ENCODE data around the gene DGKI.

Gene DGKI

DNA sequence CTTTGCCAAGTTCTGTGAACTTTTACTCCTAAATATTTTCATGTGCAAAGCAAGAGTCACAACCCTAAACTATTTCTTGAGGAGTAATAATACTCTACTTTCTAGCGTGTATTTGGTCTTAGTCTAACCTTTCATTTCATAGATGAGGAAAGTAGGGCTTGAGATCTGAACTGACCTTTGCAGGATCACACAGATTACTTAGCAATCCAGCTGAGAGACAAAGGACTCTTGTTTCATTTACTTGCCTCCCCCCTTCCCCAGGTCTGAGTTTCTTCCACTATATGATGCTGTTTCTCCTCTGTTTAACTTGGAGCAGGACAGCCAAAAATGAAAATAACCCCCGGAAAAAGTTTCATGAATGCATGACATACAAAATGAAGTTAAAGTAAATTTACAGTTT lies 427.9 kb downstream of the DGKI start:
- H3K4me1 Mint-ChIP-seq, result no peaks in the 10 kb centered on the region
- peaks cover 6% of the 10 kb centered on the region for H3K9me3 Mint-ChIP-seq
- DNase-seq (ENCODE audit: low spot score in 2 of 2), result no peak
- no peaks in the 10 kb centered on the region for H3K27me3 Mint-ChIP-seq
- no peak overlapping the region for H3K27ac Mint-ChIP-seq (ENCODE audit: low read depth)
- H3K4me3 Mint-ChIP-seq, result no peak overlapping the region
- ATAC-seq (replicated peaks; ENCODE audit: extremely low read depth, poor library complexity, severe bottlenecking), result no peak
- H3K36me3 Mint-ChIP-seq (ENCODE audit: insufficient read depth), result no peaks in the 10 kb centered on the region

GRCh38 chr7:137417464-137417863 lies 429.3 kb downstream of the DGKI start:
- H3K4me1 Mint-ChIP-seq, result no peaks in the 10 kb centered on the region
- H3K4me3 Mint-ChIP-seq, result no peak overlapping the region
- H3K36me3 Mint-ChIP-seq (ENCODE audit: insufficient read depth), result no peaks in the 10 kb centered on the region
- no peaks in the 10 kb centered on the region for H3K27me3 Mint-ChIP-seq
- H3K9me3 Mint-ChIP-seq, result peaks cover 6% of the 10 kb centered on the region
- no peak overlapping the region for H3K27ac Mint-ChIP-seq (ENCODE audit: low read depth)
- DNase-seq (ENCODE audit: low spot score in 2 of 2) (no peak), ATAC-seq (replicated peaks; ENCODE audit: extremely low read depth, poor library complexity, severe bottlenecking) (no peak)

- ATAC-seq (replicated peaks; ENCODE audit: extremely low read depth, poor library complexity, severe bottlenecking) (no peak), DNase-seq (ENCODE audit: low spot score in 2 of 2) (no peak)
- Mint-ChIP-seq H3K4me3 (no peak overlapping the region), H3K27me3 (no peaks in the 10 kb centered on the region), H3K27ac (ENCODE audit: low read depth) (no peak overlapping the region), H3K36me3 (ENCODE audit: insufficient read depth) (no peaks in the 10 kb centered on the region), H3K4me1 (no peaks in the 10 kb centered on the region), H3K9me3 (no peaks in the 10 kb centered on the region)
Observed at GRCh38 chr7:137413901-137414300, 432.9 kb downstream of the DGKI start.

GRCh38 chr7:137411446-137411845 lies 435.3 kb downstream of the DGKI start:
- Mint-ChIP-seq H3K27ac (ENCODE audit: low read depth) (no peak overlapping the region), H3K4me1 (no peaks in the 10 kb centered on the region), H3K27me3 (no peaks in the 10 kb centered on the region), H3K9me3 (no peaks in the 10 kb centered on the region), H3K36me3 (ENCODE audit: insufficient read depth) (no peaks in the 10 kb centered on the region), H3K4me3 (no peak overlapping the region)
- ATAC-seq (replicated peaks; ENCODE audit: extremely low read depth, poor library complexity, severe bottlenecking) (no peak), DNase-seq (ENCODE audit: low spot score in 2 of 2) (no peak)

DNA sequence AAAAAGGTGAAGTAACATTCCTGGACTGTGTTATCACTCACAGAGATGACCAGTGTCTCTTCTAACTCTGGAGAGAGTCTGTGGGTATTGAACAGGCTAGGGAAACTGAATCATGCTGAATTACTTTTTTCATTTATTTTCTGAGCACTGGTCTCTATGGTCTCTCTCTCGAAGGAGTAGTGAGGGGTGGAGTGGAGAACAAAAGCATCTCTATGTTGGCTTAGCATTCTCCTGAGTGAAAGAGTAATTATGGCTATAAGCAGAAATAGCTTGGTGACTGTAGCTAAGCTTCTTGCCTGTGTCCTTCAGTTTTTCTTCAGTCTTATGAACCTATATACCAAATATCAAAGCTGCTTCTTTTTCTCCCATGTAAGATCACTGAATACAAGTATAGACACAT lies 438.6 kb downstream of the DGKI start:
- H3K4me3 Mint-ChIP-seq, result no peak overlapping the region
- no peak overlapping the region for H3K27ac Mint-ChIP-seq (ENCODE audit: low read depth)
- H3K36me3 Mint-ChIP-seq (ENCODE audit: insufficient read depth), result no peaks in the 10 kb centered on the region
- no peaks in the 10 kb centered on the region for H3K4me1 Mint-ChIP-seq
- peaks cover 5% of the 10 kb centered on the region for H3K9me3 Mint-ChIP-seq
- DNase-seq (ENCODE audit: low spot score in 2 of 2), result no peak
- ATAC-seq (replicated peaks; ENCODE audit: extremely low read depth, poor library complexity, severe bottlenecking), result no peak
- H3K27me3 Mint-ChIP-seq, result no peaks in the 10 kb centered on the region

- ATAC-seq (replicated peaks; ENCODE audit: extremely low read depth, poor library complexity, severe bottlenecking), result no peak
Observed at GRCh38 chr7:137407078-137407477, 439.7 kb downstream of the DGKI start.

DNA sequence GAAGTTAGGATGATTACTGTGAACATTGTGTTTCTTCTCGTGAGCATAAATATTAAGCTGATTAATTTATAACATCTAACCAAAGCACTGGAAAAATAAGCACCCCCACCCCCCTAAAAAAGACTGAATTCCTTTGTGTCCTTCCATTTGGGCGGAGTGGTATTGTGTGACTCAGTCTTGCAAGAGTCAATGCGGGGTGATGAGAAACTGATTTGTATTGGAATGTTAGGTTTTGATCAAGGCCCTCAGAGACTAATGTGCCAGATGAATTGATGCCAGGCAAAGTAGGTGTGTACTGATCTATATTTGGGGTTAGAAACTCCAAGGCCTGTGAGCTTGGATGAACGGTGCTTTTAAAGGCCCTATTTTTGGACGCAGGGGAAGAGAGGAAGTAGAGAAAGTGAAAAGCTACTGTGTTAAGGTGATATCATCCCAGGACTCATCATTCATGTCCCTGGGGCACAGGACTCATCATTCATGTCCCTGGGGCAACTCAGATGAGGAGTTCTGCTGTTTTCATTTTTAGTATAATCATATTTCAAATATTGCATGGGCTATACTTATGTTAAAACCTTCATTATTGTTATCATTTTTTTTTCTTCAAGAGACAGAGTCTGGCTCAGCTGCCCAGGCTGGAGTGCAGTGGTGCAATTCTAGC lies 442.0 kb downstream of the DGKI start:
- peaks cover 5% of the 10 kb centered on the region for H3K9me3 Mint-ChIP-seq
- H3K4me1 Mint-ChIP-seq, result no peaks in the 10 kb centered on the region
- no peaks in the 10 kb centered on the region for H3K27me3 Mint-ChIP-seq
- H3K27ac Mint-ChIP-seq (ENCODE audit: low read depth), result no peak overlapping the region
- no peaks in the 10 kb centered on the region for H3K36me3 Mint-ChIP-seq (ENCODE audit: insufficient read depth)
- no peak overlapping the region for H3K4me3 Mint-ChIP-seq
- ATAC-seq (replicated peaks; ENCODE audit: extremely low read depth, poor library complexity, severe bottlenecking) (no peak), DNase-seq (ENCODE audit: low spot score in 2 of 2) (no peak)

More at GRCh38 chr7:137407078-137407477, 439.7 kb downstream of the DGKI start:
- Mint-ChIP-seq H3K27me3 (no peaks in the 10 kb centered on the region), H3K4me3 (no peak overlapping the region), H3K36me3 (ENCODE audit: insufficient read depth) (no peaks in the 10 kb centered on the region), H3K4me1 (no peaks in the 10 kb centered on the region), H3K27ac (ENCODE audit: low read depth) (no peak overlapping the region), H3K9me3 (peaks cover 5% of the 10 kb centered on the region)
- no peak for DNase-seq (ENCODE audit: low spot score in 2 of 2)

DNA sequence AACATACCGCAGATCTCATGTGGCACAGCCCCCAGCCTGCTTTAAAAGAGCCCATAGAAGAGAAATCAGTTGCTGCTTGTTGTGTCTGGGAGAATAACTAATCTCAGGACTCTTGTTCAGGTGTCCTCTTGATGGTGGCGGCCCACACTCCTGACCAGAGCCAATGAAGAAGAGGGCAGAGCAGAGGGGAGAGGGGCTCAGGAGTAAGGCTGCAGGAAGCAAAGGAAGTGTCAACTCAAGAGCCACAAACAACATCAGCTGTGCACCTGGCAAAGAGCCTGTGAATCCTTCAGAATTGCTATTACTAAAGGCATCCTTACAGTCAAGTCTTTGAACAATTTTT lies 443.4 kb downstream of the DGKI start:
- ATAC-seq (replicated peaks; ENCODE audit: extremely low read depth, poor library complexity, severe bottlenecking), result no peak
- H3K4me1 Mint-ChIP-seq, result no peaks in the 10 kb centered on the region
- no peaks in the 10 kb centered on the region for H3K36me3 Mint-ChIP-seq (ENCODE audit: insufficient read depth)
- no peaks in the 10 kb centered on the region for H3K27me3 Mint-ChIP-seq
- no peak for DNase-seq (ENCODE audit: low spot score in 2 of 2)
- H3K9me3 Mint-ChIP-seq, result peaks cover 5% of the 10 kb centered on the region
- H3K4me3 Mint-ChIP-seq, result no peak overlapping the region
- no peak overlapping the region for H3K27ac Mint-ChIP-seq (ENCODE audit: low read depth)

- H3K27ac Mint-ChIP-seq (ENCODE audit: low read depth), result no peak overlapping the region
- H3K4me1 Mint-ChIP-seq, result no peaks in the 10 kb centered on the region
- H3K36me3 Mint-ChIP-seq (ENCODE audit: insufficient read depth), result no peaks in the 10 kb centered on the region
- no peaks in the 10 kb centered on the region for H3K27me3 Mint-ChIP-seq
- ATAC-seq (replicated peaks; ENCODE audit: extremely low read depth, poor library complexity, severe bottlenecking), result no peak
- H3K4me3 Mint-ChIP-seq, result no peak overlapping the region
- DNase-seq (ENCODE audit: low spot score in 2 of 2), result no peak
- H3K9me3 Mint-ChIP-seq, result peaks cover 5% of the 10 kb centered on the region
Observed at GRCh38 chr7:137402536-137403352, 444.0 kb downstream of the DGKI start.

DNA sequence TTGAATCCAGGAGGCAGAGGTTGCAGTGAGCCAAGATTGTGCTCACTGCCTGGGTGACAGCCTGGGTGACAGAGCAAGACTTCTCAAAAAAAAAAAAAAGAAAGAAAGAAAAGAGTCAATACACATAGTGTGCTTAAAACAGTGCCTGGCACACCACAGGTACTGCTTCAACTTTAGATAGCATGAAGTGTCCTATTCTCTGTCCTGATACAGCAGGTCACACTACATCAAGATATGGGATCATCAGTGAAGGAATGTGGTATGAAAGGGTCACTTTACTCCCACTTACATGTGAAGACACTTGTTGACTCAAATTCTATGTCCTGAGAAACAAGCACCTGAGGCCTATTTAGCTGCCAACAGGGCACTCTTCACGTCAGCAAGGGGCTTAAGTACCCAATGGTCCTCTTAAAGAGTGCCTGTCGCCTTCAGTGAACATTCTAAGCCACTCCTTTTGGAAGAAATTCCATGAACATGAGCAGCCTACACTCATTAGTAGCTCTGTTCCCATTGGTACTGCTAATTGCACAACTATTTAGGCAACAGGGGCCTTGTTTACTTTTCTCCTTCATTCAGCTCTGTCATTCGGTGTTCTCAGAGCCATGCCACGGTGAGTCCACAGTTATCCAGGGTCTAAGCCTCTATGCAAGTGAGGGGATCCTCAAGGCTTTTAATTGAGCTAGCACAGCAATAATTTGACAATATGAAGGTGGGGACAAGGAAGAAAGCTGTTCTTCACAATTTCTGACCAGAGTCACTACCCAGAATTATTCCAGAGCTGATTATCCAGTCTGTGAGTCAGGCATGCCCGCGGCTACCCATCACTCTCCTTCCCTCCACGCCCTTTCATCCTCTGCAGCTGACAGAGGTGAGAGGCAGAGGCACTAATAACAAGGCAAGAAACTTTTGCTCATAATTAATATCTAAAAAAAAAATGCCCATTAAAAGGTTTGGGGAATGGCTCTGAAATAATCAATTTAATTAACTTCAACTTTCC lies 446.6 kb downstream of the DGKI start:
- peaks cover 5% of the 10 kb centered on the region for H3K9me3 Mint-ChIP-seq
- DNase-seq (ENCODE audit: low spot score in 2 of 2) (no peak), ATAC-seq (replicated peaks; ENCODE audit: extremely low read depth, poor library complexity, severe bottlenecking) (no peak)
- no peaks in the 10 kb centered on the region for H3K4me1 Mint-ChIP-seq
- H3K27me3 Mint-ChIP-seq, result no peaks in the 10 kb centered on the region
- no peaks in the 10 kb centered on the region for H3K36me3 Mint-ChIP-seq (ENCODE audit: insufficient read depth)
- H3K27ac Mint-ChIP-seq (ENCODE audit: low read depth), result no peak overlapping the region
- H3K4me3 Mint-ChIP-seq, result no peak overlapping the region

- no peak for ATAC-seq (replicated peaks; ENCODE audit: extremely low read depth, poor library complexity, severe bottlenecking)
- no peak overlapping the region for H3K27ac Mint-ChIP-seq (ENCODE audit: low read depth)
Observed at GRCh38 chr7:137396051-137396450, 450.7 kb downstream of the DGKI start.

GRCh38 chr7:137395420-137395819 lies 451.4 kb downstream of the DGKI start:
- no peaks in the 10 kb centered on the region for H3K27me3 Mint-ChIP-seq
- no peak overlapping the region for H3K4me3 Mint-ChIP-seq
- H3K9me3 Mint-ChIP-seq, result peaks cover 16% of the 10 kb centered on the region
- DNase-seq (ENCODE audit: low spot score in 2 of 2), result no peak
- H3K27ac Mint-ChIP-seq (ENCODE audit: low read depth), result no peak overlapping the region
- no peaks in the 10 kb centered on the region for H3K36me3 Mint-ChIP-seq (ENCODE audit: insufficient read depth)
- no peaks in the 10 kb centered on the region for H3K4me1 Mint-ChIP-seq
- no peak for ATAC-seq (replicated peaks; ENCODE audit: extremely low read depth, poor library complexity, severe bottlenecking)

More at GRCh38 chr7:137396051-137396450, 450.7 kb downstream of the DGKI start:
- no peaks in the 10 kb centered on the region for H3K4me1 Mint-ChIP-seq
- no peak overlapping the region for H3K4me3 Mint-ChIP-seq
- no peaks in the 10 kb centered on the region for H3K27me3 Mint-ChIP-seq
- no peaks in the 10 kb centered on the region for H3K36me3 Mint-ChIP-seq (ENCODE audit: insufficient read depth)
- H3K9me3 Mint-ChIP-seq, result peaks cover 11% of the 10 kb centered on the region
- DNase-seq (ENCODE audit: low spot score in 2 of 2), result no peak
